Activated CD8-positive, alpha-beta memory T cell treated with anti-CD3 and anti-CD28 coated beads, Interleukin-2, amount 50 U/mL, for 1 hour (primary cell): ENCODE data around the gene PUS1.

Source experiments
- DNase-seq: peaks from one replicate; pipeline ENCODE4 v3.0.0-alpha.2; 2020; ENCODE audit errors: extremely low read depth

The PUS1 gene

GRCh38 chr12:131902332-131903241 is 26.5 kb upstream of the PUS1 start:
- DNase-seq, result no peak

DNA sequence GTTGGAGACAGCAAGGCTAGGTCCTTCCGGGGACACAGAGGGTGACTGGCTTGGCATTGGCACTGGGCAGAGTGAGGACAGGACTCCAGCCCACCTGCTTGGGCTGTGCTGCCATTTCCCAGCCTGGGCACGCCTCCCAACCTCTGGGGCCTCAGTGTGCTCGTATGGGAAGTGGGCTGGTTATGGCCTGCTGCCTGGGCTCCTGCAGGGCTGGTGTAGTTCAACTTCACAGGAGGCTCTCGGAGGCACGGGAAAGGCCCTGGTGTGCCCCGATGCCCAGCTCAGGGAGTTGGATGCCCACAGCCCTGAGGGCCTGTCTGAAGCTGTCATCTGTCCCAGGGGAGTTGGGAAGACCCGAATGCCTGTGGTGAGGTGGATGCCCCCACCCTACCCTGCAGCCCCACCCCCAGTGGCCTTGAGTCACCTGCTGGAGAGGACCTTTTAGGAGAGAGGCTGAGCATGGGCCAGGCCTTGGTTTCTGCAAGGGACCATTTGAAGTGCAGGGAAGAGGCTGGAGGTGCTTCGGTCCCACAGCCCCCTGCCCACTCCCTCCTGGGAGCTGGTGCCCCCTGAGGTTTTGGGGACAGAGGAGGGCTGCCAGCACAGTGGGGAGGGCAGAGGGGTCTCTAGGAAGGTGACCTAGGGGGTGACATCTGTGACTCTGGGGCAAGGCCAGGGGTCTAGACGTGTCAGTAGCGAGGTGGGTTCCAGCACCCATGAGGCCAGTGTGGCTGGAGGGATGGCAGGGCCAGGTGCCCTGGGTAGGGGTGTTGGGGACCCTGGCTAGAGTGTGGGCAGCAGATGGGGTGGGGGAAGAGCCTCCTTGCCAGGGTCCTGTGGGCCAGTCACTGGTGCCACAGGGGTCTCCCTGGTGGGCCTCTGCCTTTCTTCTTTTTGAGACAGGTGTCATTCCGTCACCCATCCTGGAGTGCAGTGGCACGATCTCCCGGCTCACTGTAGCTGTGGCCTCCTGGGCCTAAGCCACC is 25.5 kb upstream of the PUS1 start:
- DNase-seq, result no peak

- no peak for DNase-seq
Measured at GRCh38 chr12:131904346-131904745, 24.7 kb upstream of the PUS1 start.

GRCh38 chr12:131905081-131905629 is 23.9 kb upstream of the PUS1 start:
- no peak for DNase-seq

DNA sequence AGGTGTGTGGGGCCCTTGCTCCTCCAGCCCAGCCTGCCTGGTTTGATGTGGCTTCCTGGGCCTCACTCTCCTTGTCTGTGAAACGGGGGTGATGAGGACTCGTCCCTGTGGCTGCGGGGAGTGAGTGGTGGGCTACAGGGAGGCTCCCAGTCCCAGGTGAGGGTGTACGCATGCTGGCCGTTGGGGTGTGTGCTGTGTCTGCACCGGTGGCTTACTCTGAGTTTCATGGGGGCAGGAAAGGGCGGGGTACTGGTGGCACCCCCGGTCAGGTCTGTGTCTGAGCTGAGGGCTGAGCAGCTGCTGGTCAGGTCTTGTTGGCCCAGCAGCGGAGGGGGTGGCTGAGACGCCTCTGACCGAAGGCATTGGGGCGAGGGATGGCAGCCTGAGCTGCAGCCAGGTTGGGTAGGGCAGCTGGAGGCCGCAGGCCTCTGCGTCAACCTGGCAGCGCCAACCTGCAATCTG is 23.4 kb upstream of the PUS1 start:
- no peak for DNase-seq

GRCh38 chr12:131907379-131908091 is 21.5 kb upstream of the PUS1 start:
- DNase-seq, result no peak

GRCh38 chr12:131908092-131909080 is 20.7 kb upstream of the PUS1 start:
- DNase-seq, result no peak

DNA sequence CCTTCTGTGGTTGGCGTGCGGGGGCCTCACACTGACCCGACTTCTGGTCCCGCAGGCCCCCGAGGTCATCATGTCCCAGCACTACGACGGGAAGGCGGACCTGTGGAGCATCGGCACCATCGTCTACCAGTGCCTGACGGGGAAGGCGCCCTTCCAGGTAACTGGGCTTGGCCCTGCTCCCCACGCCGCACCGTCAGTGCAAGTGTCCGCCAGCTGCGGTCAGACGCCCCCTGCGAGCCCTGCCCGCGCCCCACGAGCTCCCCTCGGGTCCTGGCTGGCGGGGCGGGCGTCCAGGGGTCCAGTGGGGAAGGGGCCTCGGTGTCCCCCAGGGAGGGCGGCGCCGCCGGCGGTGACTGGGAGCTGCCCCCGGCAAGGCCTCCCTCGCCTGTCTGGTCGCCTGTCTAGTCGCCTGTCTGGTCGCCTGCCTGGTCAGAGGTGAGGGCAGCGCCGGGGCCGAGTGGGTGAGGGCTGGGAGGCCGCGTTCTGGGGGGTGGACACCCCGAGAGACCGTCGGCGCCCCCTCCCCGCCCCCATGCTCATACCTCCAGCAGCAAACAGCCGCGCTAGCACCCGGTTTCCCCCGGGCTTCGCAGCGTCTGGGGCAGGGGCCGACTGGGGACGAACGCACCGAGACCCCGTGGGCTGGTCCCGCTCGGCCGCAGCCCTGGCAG is 19.9 kb upstream of the PUS1 start:
- no peak for DNase-seq

DNA sequence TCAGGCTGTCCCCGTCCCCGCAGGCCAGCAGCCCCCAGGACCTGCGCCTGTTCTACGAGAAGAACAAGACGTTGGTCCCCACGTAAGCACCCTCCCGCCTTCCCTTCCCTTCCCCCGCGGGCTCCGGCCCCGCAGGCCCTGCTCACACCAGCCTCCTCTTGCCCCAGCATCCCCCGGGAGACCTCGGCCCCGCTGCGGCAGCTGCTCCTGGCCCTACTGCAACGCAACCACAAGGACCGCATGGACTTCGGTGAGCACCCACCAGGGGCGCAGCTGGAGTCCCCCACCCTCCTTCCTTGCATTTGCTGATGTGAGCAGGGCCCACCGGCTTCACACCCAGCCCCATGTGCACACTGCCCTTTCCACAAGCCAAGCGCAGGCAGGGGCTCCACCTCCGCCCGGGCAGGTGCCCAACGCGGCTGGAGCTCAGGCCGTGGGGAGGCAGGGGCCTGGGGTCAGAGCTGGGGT is 19.3 kb upstream of the PUS1 start:
- no peak for DNase-seq

DNA sequence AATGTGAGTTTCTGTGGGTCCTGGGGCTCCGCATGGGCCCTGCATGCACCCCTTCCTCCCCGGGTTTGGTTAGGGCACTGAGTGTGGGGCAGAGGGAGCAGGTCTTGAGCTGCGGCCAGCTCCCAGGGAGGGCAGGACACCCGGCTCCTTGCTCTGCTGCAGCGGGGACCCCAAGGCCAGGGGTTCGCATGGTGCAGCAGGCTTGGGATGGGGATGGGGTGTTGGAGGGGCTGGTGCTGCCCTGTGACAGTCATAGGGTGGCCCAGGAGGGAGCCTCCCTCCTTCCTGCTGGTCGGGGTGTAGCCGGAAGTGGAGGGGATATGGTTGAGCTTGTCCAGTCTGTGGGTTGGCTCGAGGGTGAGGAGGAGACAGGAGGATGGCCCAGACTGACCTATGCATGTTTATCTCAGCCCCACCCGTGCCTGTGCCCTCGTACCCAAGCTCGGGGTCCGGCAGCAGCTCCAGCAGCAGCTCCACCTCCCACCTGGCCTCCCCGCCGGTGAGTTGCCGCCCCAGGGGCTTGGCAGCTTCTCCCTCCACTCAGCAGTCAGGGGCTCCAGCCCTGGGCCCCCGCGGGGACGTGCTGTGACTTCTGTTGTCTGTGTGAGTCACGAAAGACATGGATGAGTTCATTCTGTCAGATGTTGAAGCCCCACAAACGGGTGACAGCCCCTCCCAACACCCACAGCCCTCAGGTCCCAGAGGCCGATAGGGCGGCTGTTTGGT is 18.6 kb upstream of the PUS1 start:
- no peak for DNase-seq

GRCh38 chr12:131911028-131911650 is 17.9 kb upstream of the PUS1 start:
- no peak for DNase-seq

DNA sequence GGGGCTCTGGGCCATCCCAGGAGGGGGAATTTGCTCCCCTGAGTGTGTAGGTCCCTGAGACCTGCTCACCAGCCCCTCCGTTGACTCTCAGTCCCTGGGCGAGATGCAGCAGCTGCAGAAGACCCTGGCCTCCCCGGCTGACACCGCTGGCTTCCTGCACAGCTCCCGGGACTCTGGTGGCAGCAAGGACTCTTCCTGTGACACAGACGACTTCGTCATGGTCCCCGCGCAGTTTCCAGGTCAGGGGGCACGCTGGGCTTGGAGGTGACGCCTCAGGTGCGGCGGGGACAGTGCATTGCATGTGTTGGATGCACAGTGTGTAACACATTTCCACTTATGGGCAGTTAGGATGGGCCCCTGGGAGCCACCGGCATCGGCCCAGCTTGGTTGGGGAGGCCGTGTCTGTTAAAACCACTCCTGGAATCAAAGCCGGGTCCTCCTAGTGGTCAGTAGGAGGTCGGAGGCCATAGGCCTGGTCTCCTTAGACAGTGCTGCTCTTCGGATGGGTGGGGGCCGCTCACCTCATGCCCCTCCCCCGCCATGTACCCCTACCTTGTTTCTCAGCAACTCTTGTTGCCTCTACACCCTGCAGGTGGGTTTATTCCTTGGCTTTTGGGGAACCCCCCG is 17.1 kb upstream of the PUS1 start:
- no peak for DNase-seq

DNA sequence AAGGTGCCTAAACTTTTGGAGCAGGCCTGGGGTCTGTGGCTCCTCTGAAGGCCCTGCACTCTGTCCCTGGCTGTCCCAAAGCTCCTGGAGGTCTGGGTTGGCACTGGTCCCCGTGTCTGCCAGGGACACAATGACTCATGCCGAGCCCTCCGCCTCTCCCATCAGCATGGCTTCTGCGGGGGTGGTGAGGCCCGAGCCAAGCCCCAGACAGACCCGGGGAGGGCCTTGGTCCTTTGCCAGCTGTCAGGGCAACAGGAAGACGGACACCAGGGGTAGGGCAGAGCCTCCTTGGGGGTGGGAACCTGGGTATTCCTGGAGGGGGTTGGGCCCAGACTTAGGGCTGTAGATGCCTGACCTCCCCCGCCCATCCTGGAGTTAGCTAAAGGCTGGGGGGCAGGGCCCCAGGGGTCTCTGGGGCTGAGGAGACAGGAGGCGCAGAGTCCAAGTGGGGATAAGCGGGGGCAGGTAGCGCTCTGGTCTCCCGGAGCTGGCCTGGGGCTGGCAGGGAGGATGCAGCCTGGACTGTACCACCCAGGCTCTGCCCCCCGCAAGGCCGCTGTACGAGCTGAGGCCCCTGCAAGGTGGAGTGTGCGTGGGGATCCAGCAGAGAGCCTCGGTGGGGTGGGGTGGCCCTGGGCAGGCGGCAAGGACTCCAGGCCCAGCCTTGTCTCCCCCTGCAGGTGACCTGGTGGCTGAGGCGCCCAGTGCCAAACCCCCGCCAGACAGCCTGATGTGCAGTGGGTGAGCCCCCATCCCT is 16.4 kb upstream of the PUS1 start:
- no peak for DNase-seq

- no peak for DNase-seq
Measured at GRCh38 chr12:131913666-131914065, 15.4 kb upstream of the PUS1 start.

DNA sequence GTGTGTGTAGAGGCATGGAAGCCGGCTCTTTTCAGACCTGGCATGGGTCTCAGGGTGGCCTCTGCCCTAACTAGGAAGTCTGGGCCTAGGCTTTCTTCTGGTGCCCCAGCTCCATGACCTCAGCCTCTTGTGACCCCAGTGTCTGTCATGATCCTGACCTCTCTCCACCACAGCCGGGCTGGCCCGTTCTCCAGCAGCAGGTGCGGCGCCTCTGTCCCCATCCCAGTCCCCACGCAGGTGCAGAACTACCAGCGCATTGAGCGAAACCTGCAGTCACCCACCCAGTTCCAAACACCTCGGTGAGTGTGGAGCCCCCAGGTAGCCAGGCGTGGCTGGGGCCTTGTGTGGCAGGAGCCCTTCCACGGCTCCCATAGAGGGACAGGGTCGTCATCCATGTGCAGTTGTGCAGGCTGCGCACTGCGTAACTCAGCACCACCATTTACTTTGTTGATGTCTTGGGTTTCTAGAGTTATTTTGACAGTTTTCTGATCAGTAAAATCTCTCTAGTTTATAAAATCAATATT is 14.8 kb upstream of the PUS1 start:
- no peak for DNase-seq

- DNase-seq, result no peak
Measured at GRCh38 chr12:131915000-131915689, 13.9 kb upstream of the PUS1 start.
